ENCODE results near the gene PI16. TPM values are rescaled to one million over a fixed set of nuclear protein-coding genes. Genes with fewer than 3 reads are reported as not detected.
A peak's percentile ranks its signal among the peaks of the same experiment; 100 is the strongest.

PI16 gene
- total RNA-seq, 2 experiments from 2014 or later, result 5.2 to 7.8 TPM

GRCh38 chr6:36967301-36967700 is 12.8 kb downstream of the PI16 start:
- H3K9me3 ChIP-seq (ENCODE audit: control insufficient read depth in 1 of 2, insufficient read depth in 1 of 2, low read length in 2 of 2), result no peaks in the 10 kb centered on the region
- H3K36me3 Mint-ChIP-seq (ENCODE audit: low read depth), result peaks cover 73% of the 10 kb centered on the region
- peaks cover 51% of the 10 kb centered on the region for H3K36me3 ChIP-seq (ENCODE audit: insufficient read depth, low read length)
- ATAC-seq (ENCODE audit: poor library complexity) (no peak), DNase-seq (no peak)
- no peak overlapping the region for H3K27ac ChIP-seq (ENCODE audit: low read depth in 1 of 2, low read length in 2 of 2)
- H3K4me1 ChIP-seq (ENCODE audit: insufficient read depth, low read length), result peaks cover 29% of the 10 kb centered on the region
- POLR2A ChIA-PET, result interaction anchor here (3.1 kb wide), 1 partner anchor 11 kb away, joined by 19 read pairs; the partner anchor contains the start of gene PI16
- TF ChIP-seq, protein P1, sequence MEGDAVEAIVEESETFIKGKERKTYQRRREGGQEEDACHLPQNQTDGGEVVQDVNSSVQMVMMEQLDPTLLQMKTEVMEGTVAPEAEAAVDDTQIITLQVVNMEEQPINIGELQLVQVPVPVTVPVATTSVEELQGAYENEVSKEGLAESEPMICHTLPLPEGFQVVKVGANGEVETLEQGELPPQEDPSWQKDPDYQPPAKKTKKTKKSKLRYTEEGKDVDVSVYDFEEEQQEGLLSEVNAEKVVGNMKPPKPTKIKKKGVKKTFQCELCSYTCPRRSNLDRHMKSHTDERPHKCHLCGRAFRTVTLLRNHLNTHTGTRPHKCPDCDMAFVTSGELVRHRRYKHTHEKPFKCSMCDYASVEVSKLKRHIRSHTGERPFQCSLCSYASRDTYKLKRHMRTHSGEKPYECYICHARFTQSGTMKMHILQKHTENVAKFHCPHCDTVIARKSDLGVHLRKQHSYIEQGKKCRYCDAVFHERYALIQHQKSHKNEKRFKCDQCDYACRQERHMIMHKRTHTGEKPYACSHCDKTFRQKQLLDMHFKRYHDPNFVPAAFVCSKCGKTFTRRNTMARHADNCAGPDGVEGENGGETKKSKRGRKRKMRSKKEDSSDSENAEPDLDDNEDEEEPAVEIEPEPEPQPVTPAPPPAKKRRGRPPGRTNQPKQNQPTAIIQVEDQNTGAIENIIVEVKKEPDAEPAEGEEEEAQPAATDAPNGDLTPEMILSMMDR (IDR thresholded peaks at IDR 0.05), result no peak
- peaks cover 40% of the 10 kb centered on the region for H3K4me1 Mint-ChIP-seq (ENCODE audit: low read depth)
- H3K27me3 ChIP-seq (ENCODE audit: control insufficient read depth in 1 of 2, insufficient read depth in 2 of 2, low read length in 2 of 2), result no peaks in the 10 kb centered on the region
- CTCF ChIA-PET, result no interaction called here
- no peak overlapping the region for H3K4me3 Mint-ChIP-seq
- intact Hi-C loops (cut with DNase I, micrococcal nuclease), result no loop called here
- no peak overlapping the region for H3K4me3 ChIP-seq (ENCODE audit: low read length)
- H3K27me3 Mint-ChIP-seq, result no peaks in the 10 kb centered on the region
- peak overlapping the region; percentile 81 for H3K27ac Mint-ChIP-seq
- no peaks in the 10 kb centered on the region for H3K9me3 Mint-ChIP-seq

GRCh38 chr6:36967757-36968156 is 13.2 kb downstream of the PI16 start:
- Mint-ChIP-seq H3K9me3 (no peaks in the 10 kb centered on the region), H3K27ac (no peak overlapping the region), H3K27me3 (no peaks in the 10 kb centered on the region), H3K4me1 (ENCODE audit: low read depth) (peaks cover 35% of the 10 kb centered on the region), H3K4me3 (no peak overlapping the region), H3K36me3 (ENCODE audit: low read depth) (peaks cover 75% of the 10 kb centered on the region)
- intact Hi-C loops (cut with DNase I, micrococcal nuclease), result no loop called here
- no peak overlapping the region for H3K4me3 ChIP-seq (ENCODE audit: low read length)
- ChIA-PET CTCF (no interaction called here), POLR2A (interaction anchor here (3.1 kb wide), 1 partner anchor 12 kb away, joined by 19 read pairs; the partner anchor contains the start of gene PI16)
- ATAC-seq (ENCODE audit: poor library complexity), result no peak
- TF ChIP-seq, protein P1 (IDR thresholded peaks at IDR 0.05), result no peak
- H3K27me3 ChIP-seq (ENCODE audit: control insufficient read depth in 1 of 2, insufficient read depth in 2 of 2, low read length in 2 of 2), result no peaks in the 10 kb centered on the region
- H3K9me3 ChIP-seq (ENCODE audit: control insufficient read depth in 1 of 2, insufficient read depth in 1 of 2, low read length in 2 of 2), result no peaks in the 10 kb centered on the region
- H3K27ac ChIP-seq (ENCODE audit: low read depth in 1 of 2, low read length in 2 of 2), result no peak overlapping the region
- H3K36me3 ChIP-seq (ENCODE audit: insufficient read depth, low read length), result peaks cover 56% of the 10 kb centered on the region
- H3K4me1 ChIP-seq (ENCODE audit: insufficient read depth, low read length), result peaks cover 25% of the 10 kb centered on the region
- DNase-seq, result no peak

GRCh38 chr6:36968266-36968977 is 13.9 kb downstream of the PI16 start:
- intact Hi-C loops (cut with DNase I, micrococcal nuclease), result no loop called here
- Mint-ChIP-seq H3K27ac (no peak overlapping the region), H3K9me3 (no peaks in the 10 kb centered on the region), H3K4me1 (ENCODE audit: low read depth) (peaks cover 29% of the 10 kb centered on the region), H3K27me3 (no peaks in the 10 kb centered on the region), H3K36me3 (ENCODE audit: low read depth) (peaks cover 80% of the 10 kb centered on the region), H3K4me3 (no peak overlapping the region)
- POLR2A ChIA-PET, result interaction anchor here (3.1 kb wide), 1 partner anchor 13 kb away, joined by 19 read pairs; the partner anchor contains the start of gene PI16
- Histone ChIP-seq H3K4me3 (ENCODE audit: low read length) (no peak overlapping the region), H3K9me3 (ENCODE audit: control insufficient read depth in 1 of 2, insufficient read depth in 1 of 2, low read length in 2 of 2) (no peaks in the 10 kb centered on the region), H3K27ac (ENCODE audit: low read depth in 1 of 2, low read length in 2 of 2) (no peak overlapping the region), H3K4me1 (ENCODE audit: insufficient read depth, low read length) (peaks cover 18% of the 10 kb centered on the region), H3K36me3 (ENCODE audit: insufficient read depth, low read length) (peaks cover 63% of the 10 kb centered on the region), H3K27me3 (ENCODE audit: control insufficient read depth in 1 of 2, insufficient read depth in 2 of 2, low read length in 2 of 2) (no peaks in the 10 kb centered on the region)
- CTCF ChIA-PET, result no interaction called here
- DNase-seq, result no peak
- ATAC-seq (ENCODE audit: poor library complexity), result no peak
- TF ChIP-seq, protein P1 (IDR thresholded peaks at IDR 0.05), result no peak
